HEK293T (cell line): ENCODE measurements around the gene CCDC80.

Source experiments
- ARNT ChIP-seq: fragments of 450-650 bp; IDR thresholded peaks from 2 replicates; pipeline ENCODE4 v1.6.1; 2017; ENCODE audit warnings: mild to moderate bottlenecking
- BHLHE40 ChIP-seq: fragments of 450-650 bp; IDR thresholded peaks from 2 replicates; pipeline ENCODE4 v1.6.1; 2016; ENCODE audit warnings: mild to moderate bottlenecking, moderate library complexity, borderline replicate concordance
- ELF4 ChIP-seq: fragments of 450-650 bp; IDR thresholded peaks from 2 replicates; pipeline ENCODE4 v1.6.1; 2017; ENCODE audit warnings: antibody characterized with exemption
- FOXA1 ChIP-seq: fragments of 450-650 bp; IDR thresholded peaks from 2 replicates; pipeline ENCODE4 v1.6.1; 2016; ENCODE audit warnings: mild to moderate bottlenecking
- FOXM1 ChIP-seq: fragments of 450-650 bp; IDR thresholded peaks from 2 replicates; pipeline ENCODE4 v1.6.1; 2017; ENCODE audit warnings: mild to moderate bottlenecking, borderline replicate concordance
- HDGF ChIP-seq: fragments of 450-650 bp; IDR thresholded peaks from 2 replicates; pipeline ENCODE4 v1.6.1; 2017; ENCODE audit warnings: antibody characterized with exemption, borderline replicate concordance
- LEF1 ChIP-seq: fragments of 450-650 bp; IDR thresholded peaks from 2 replicates; pipeline ENCODE4 v1.6.1; 2017; ENCODE audit warnings: mild to moderate bottlenecking, borderline replicate concordance
- SP1 ChIP-seq: fragments of 450-650 bp; IDR thresholded peaks from 2 replicates; pipeline ENCODE4 v1.6.1; 2017
- SUZ12 ChIP-seq: fragments of 450-650 bp; IDR thresholded peaks from 2 replicates; pipeline ENCODE4 v1.6.1; 2016; ENCODE audit warnings: mild to moderate bottlenecking
- TARDBP ChIP-seq: fragments of 450-650 bp; IDR thresholded peaks from 2 replicates; pipeline ENCODE4 v1.6.1; 2016
- ZNF384 ChIP-seq: fragments of 450-650 bp; IDR thresholded peaks from 2 replicates; pipeline ENCODE4 v1.6.1; 2016

DNA sequence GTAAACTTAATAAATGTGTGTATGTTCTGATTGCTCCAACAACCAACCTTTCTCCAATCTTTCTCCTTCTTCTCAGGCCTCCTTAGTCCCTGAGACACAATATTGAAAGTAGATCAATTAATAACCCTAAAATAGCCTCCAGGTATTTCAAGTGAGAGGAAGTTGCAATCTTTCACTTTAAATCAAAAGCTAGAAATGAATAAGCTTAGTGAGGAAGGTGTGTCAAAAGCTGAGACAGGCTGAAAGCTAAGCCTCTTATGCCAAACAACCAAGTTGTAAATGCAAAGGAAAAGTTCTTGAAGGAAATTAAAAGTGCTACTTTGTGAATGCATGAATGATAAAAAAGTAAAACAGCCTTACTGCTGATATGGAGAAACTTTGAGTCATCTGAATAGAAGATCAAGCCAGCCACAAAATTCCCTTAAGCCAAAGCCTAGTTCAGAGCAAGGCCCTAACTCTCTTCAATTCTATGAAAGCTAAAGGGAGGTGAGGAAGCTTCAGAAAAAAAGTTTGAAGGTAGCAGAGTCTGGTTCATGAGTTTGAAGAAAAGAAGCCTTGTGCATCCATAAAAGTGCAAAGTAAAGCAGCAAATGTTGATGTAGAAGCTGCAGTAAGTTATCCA is 38.6 kb downstream of the CCDC80 start:
- TF ChIP-seq ZNF384 (no peak), ARNT (no peak), SUZ12 (no peak), TARDBP (no peak), LEF1 (no peak), SP1 (no peak), FOXM1 (no peak), ELF4 (no peak), HDGF (no peak), FOXA1 (no peak), BHLHE40 (no peak)
